ENCODE results near the gene SLC22A24.
"Not testable (repeated sequence)": the region's sequence is repeated elsewhere in the genome, so short reads cannot be mapped to it uniquely, and the experiment has no call there.

Gene SLC22A24

GRCh38 chr11:63144121-63144520, at the start of gene SLC22A24:
SLC22A24 (minus strand) TSS chr11:63144221; CDS start chr11:63143779, 442 bp downstream.
- DNase-seq = no peak
- in situ Hi-C loops (cut with MboI; ENCODE audit: low pct_unique_long_range_greater_than_20kb, low sequenced_read_pairs) = no loop called here

GRCh38 chr11:63180536-63180935, 36.5 kb upstream of the SLC22A24 start:
- DNase-seq = no peak
- in situ Hi-C loops (cut with MboI; ENCODE audit: low pct_unique_long_range_greater_than_20kb, low sequenced_read_pairs) = no loop called here

- in situ Hi-C loops (cut with MboI; ENCODE audit: low pct_unique_long_range_greater_than_20kb, low sequenced_read_pairs) = no loop called here
These were observed 35.5 kb upstream of the SLC22A24 start for GRCh38 chr11:63179432-63180041.

GRCh38 chr11:63177872-63178271, 33.9 kb upstream of the SLC22A24 start:
- no peak for DNase-seq
- in situ Hi-C loops (cut with MboI; ENCODE audit: low pct_unique_long_range_greater_than_20kb, low sequenced_read_pairs) = no loop called here

More at GRCh38 chr11:63179432-63180041, 35.5 kb upstream of the SLC22A24 start:
- DNase-seq = no peak

- in situ Hi-C loops (cut with MboI; ENCODE audit: low pct_unique_long_range_greater_than_20kb, low sequenced_read_pairs) = no loop called here
These were observed 21.8 kb upstream of the SLC22A24 start for GRCh38 chr11:63165706-63166310.

GRCh38 chr11:63155794-63156193, 11.8 kb upstream of the SLC22A24 start:
- DNase-seq = no peak
- in situ Hi-C loops (cut with MboI; ENCODE audit: low pct_unique_long_range_greater_than_20kb, low sequenced_read_pairs) = no loop called here

More at GRCh38 chr11:63165706-63166310, 21.8 kb upstream of the SLC22A24 start:
- DNase-seq = no peak

- DNase-seq = no peak
- in situ Hi-C loops (cut with MboI; ENCODE audit: low pct_unique_long_range_greater_than_20kb, low sequenced_read_pairs) = no loop called here
These were observed 2.6 kb upstream of the SLC22A24 start for GRCh38 chr11:63146581-63146980.

- no peak for DNase-seq
These were observed 1.6 kb downstream of the SLC22A24 start for GRCh38 chr11:63142459-63142858.

GRCh38 chr11:63132985-63133775, 10.8 kb downstream of the SLC22A24 start:
- in situ Hi-C loops (cut with MboI; ENCODE audit: low pct_unique_long_range_greater_than_20kb, low sequenced_read_pairs) = no loop called here
- no peak for DNase-seq

More at GRCh38 chr11:63142459-63142858, 1.6 kb downstream of the SLC22A24 start:
- in situ Hi-C loops (cut with MboI; ENCODE audit: low pct_unique_long_range_greater_than_20kb, low sequenced_read_pairs) = no loop called here

- no peak for DNase-seq
- in situ Hi-C loops (cut with MboI; ENCODE audit: low pct_unique_long_range_greater_than_20kb, low sequenced_read_pairs) = no loop called here
These were observed 44.5 kb downstream of the SLC22A24 start for GRCh38 chr11:63099555-63099954.

GRCh38 chr11:63080682-63081081, 63.3 kb downstream of the SLC22A24 start:
- in situ Hi-C loops (cut with MboI; ENCODE audit: low pct_unique_long_range_greater_than_20kb, low sequenced_read_pairs) = no loop called here
- DNase-seq = no peak

- DNase-seq; in situ Hi-C loops (cut with MboI; ENCODE audit: low pct_unique_long_range_greater_than_20kb, low sequenced_read_pairs): not testable (repeated sequence)
These were observed 97.8 kb downstream of the SLC22A24 start for GRCh38 chr11:63046203-63046602.

GRCh38 chr11:63042596-63042995, 101.4 kb downstream of the SLC22A24 start:
- in situ Hi-C loops (cut with MboI; ENCODE audit: low pct_unique_long_range_greater_than_20kb, low sequenced_read_pairs) = no loop called here
- DNase-seq = no peak

- DNase-seq = no peak
- in situ Hi-C loops (cut with MboI; ENCODE audit: low pct_unique_long_range_greater_than_20kb, low sequenced_read_pairs) = no loop called here
These were observed 111.6 kb downstream of the SLC22A24 start for GRCh38 chr11:63032457-63032856.

All from KBM-7 (cell line).